ENCODE measurements around the gene PTPN14. TPM values are rescaled to one million over a fixed set of nuclear protein-coding genes. Genes with fewer than 3 reads are reported as not detected.

Gene PTPN14
- total and polyA plus RNA-seq, 12 donors: 5.0 to 71.6 (median 42.3) TPM

GRCh38 chr1:214504330-214504729, 47.1 kb downstream of the PTPN14 start:
- peaks cover 0 to 7% (median 0%) of the 10 kb centered on the region in 11 donors for H3K9me3 ChIP-seq
- WGBS, 2 donors: 94 to 95% methylated on average over 5 of the region's 5 CpGs
- no peaks in the 10 kb centered on the region for H3K27me3 ChIP-seq
- H3K4me3 ChIP-seq: no peak overlapping the region
- intact Hi-C loops (cut with DNase I): loop anchor here in 1 of 10 donors (5.0 kb wide), 1 partner anchor 38 kb away; no protein-coding TSS in a partner anchor
- no peak overlapping the region for H3K27ac ChIP-seq
- TF ChIP-seq CTCF (IDR thresholded peaks at IDR 0.05): no peak
- DNase-seq: no peak
- peaks cover 0 to 41% (median 7%) of the 10 kb centered on the region in 9 donors for H3K4me1 ChIP-seq
- peaks cover 0 to 2% (median 0%) of the 10 kb centered on the region in 9 donors for H3K36me3 ChIP-seq
- ATAC-seq: no peak

- ATAC-seq: no peak
- H3K4me1 ChIP-seq: peaks cover 0 to 45% (median 8%) of the 10 kb centered on the region in 9 donors
- H3K27ac ChIP-seq: no peak overlapping the region
- no peaks in the 10 kb centered on the region for H3K36me3 ChIP-seq
- no peak for TF ChIP-seq CTCF (IDR thresholded peaks at IDR 0.05)
- WGBS, 2 donors: 88 to 92% methylated on average over 4 of the region's 4 CpGs
- DNase-seq: no peak
- H3K27me3 ChIP-seq: no peaks in the 10 kb centered on the region
- intact Hi-C loops (cut with DNase I): loop anchor here in 1 of 10 donors (5.0 kb wide), 1 partner anchor 39 kb away; no protein-coding TSS in a partner anchor
- H3K9me3 ChIP-seq: peaks cover 0 to 1% (median 0%) of the 10 kb centered on the region in 11 donors
- H3K4me3 ChIP-seq: no peak overlapping the region
These were observed 47.8 kb downstream of the PTPN14 start for GRCh38 chr1:214503553-214503952.

DNA sequence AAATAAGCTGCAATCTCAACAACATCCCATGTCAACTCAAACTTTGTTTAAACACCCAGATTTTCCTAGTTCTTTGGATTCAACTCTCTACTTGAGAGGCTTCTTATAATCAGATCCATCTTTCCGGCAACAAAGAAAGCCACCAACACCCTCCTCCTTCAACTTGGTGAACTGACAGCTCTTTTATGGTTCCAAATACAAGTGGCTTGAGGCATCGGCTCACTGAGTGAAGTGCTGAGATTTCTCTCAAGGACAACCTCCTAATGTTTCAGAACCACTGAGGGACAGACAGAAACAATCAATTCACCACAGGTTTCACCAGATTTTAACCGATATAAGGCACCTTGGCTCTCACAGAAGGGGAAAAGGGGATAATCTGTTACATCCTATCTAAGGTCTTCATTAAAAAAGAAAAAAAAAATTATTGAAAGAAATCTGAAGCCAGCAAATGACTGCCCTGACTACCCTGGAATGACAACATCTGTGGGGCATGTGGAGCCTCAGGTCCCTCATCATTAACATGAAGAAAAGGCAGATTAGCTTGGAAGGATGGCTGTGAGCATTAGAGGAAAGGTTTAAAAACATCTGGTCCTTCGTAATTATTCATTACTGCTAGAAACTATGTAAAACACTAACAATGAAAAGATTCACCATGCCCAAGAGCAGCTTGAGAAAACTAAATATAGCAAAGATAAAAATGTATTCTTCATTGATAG, 50.9 kb downstream of the PTPN14 start:
- ATAC-seq (no peak), DNase-seq (no peak)
- H3K27me3 ChIP-seq: no peaks in the 10 kb centered on the region
- intact Hi-C loops (cut with DNase I): loop anchor here in 1 of 10 donors (5.0 kb wide), 1 partner anchor 42 kb away; no protein-coding TSS in a partner anchor
- peaks cover 0 to 58% (median 32%) of the 10 kb centered on the region in 9 donors for H3K4me1 ChIP-seq
- H3K27ac ChIP-seq: no peak overlapping the region
- 76 to 78% methylated on average over 4 of the region's 4 CpGs for WGBS, 2 donors
- no peak overlapping the region for H3K4me3 ChIP-seq
- no peak for TF ChIP-seq CTCF (IDR thresholded peaks at IDR 0.05)
- no peaks in the 10 kb centered on the region for H3K9me3 ChIP-seq
- H3K36me3 ChIP-seq: no peaks in the 10 kb centered on the region

DNA sequence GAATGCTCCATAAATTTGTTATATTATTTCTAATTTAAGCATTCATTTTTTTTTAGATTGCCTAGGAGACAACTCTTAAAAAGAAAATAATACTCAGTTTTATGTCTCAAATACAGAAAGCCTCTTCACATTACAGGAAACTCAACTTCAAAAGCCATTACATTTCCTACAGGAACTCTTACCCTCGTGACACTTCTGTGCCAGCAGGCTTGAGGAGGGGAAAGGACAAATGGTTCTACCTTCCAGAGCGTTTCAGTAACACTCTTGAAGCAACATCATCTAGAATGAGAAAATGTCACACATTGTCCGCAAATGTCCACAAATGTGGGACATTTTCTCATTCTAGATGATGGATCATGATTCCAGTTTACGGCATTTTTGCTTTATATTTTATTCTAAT, 51.7 kb downstream of the PTPN14 start:
- intact Hi-C loops (cut with DNase I): loop anchor here in 1 of 10 donors (5.0 kb wide), 1 partner anchor 43 kb away; no protein-coding TSS in a partner anchor
- 72 to 84% methylated on average over 4 of the region's 4 CpGs for WGBS, 2 donors
- H3K36me3 ChIP-seq: no peaks in the 10 kb centered on the region
- H3K9me3 ChIP-seq: no peaks in the 10 kb centered on the region
- TF ChIP-seq CTCF (IDR thresholded peaks at IDR 0.05): no peak
- H3K27ac ChIP-seq: no peak overlapping the region
- H3K4me3 ChIP-seq: no peak overlapping the region
- DNase-seq (no peak), ATAC-seq (no peak)
- no peaks in the 10 kb centered on the region for H3K27me3 ChIP-seq
- H3K4me1 ChIP-seq: peaks cover 0 to 58% (median 36%) of the 10 kb centered on the region in 9 donors
